Activated gamma-delta T cell treated with Interleukin-2 at 50 U/mL for 16 hours (primary cell): ENCODE results near the gene UTF1.
"Not testable (repeated sequence)": the region's sequence is repeated elsewhere in the genome, so short reads cannot be mapped to it uniquely, and the experiment has no call there.

Experiments
- DNase-seq: peaks from one replicate; pipeline ENCODE4 v3.0.0-alpha.2; 2020

Gene UTF1

DNA sequence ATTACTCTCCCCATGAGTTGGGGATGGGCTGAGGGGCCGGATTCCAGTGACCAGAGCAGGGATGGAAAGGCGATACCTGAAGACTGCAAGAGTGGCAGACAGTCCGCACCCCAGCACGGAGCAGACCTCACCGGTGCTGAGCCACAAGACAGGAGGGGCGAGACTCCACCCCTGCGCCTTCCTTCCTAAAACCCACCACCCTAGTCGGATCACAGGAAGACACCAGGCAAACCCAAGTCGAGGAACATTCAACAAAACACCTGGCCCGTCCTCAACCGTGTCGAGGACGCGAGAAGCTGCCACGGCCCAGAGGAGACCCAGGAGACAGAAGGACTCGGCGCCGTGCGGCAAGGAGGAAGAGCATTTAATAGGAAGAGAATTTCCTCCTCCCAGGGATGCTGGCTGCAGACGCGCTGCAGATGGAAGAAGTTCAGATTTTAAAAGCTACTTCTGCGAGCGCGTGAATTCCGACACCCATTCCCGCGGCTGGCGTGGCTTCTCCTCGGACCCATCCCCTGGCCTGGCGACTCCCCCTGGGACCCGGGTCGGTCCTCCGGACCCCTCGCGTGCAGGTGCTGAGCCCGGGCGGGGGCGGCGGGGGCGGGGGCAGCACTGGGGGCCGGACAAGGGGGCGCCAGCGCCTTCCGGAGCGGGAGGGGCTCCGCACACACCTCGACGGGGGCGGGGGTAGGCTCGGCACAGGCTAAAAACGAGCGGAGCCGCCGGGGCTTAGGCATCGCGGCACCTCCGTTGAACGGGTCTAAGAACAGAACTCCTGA, 563 bp upstream of the UTF1 start:
- DNase-seq: no peak

DNA sequence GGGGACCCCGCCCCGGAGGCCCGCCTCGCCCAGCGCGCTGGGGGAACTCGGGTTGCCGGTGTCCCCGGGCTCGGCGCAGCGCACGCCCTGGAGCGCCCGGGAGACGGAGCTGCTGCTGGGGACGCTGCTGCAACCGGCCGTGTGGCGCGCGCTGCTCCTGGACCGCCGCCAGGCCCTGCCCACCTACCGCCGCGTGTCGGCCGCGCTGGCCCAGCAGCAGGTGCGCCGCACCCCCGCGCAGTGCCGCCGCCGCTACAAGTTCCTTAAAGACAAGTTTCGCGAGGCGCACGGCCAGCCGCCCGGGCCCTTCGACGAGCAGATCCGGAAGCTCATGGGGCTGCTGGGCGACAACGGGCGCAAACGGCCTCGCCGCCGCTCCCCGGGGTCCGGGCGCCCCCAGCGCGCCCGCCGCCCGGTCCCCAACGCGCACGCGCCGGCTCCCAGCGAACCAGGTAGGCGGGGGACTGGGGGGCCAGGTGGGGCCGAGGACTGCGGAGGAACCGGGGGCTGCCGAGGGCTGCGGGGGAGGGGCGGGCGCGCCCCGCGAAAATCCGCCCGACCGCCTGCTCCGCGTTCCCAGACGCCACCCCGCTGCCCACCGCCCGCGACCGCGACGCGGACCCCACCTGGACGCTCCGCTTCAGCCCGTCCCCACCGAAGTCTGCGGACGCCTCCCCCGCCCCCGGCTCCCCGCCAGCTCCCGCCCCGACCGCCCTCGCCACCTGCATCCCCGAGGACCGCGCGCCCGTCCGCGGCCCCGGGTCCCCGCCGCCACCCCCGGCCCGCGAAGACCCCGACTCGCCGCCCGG, 574 bp downstream of the UTF1 start:
- no peak for DNase-seq

DNA sequence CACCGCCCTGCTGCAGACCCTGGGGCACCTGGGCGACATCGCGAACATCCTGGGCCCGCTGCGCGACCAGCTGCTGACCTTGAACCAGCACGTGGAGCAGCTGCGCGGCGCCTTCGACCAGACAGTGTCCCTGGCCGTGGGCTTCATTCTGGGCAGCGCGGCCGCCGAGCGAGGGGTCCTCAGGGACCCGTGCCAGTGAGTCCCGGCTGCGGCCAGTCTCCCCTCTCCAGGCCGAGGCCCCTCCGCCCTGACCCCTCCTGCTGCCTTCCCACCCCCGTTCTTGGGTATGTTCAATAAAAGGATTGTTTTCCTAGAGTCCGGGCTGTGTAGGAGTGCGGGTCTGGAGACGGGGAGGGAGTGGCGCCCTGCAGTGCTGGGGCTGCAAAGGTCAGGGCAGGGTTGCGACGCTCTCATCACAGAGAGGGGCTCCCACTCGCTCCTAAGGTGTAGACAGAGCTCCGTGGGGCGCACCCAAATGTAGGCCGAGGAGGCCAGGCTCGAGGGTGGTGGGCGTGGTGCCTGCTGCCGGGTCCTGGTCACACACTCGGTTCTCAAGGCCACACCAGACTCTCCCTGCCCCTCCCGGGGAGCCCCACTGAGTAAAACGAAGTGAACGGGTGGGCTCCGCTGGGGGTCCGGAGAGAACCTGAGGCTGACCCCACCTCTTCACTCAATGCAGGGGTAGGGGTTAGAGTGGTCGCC, 1.4 kb downstream of the UTF1 start:
- no peak for DNase-seq

DNA sequence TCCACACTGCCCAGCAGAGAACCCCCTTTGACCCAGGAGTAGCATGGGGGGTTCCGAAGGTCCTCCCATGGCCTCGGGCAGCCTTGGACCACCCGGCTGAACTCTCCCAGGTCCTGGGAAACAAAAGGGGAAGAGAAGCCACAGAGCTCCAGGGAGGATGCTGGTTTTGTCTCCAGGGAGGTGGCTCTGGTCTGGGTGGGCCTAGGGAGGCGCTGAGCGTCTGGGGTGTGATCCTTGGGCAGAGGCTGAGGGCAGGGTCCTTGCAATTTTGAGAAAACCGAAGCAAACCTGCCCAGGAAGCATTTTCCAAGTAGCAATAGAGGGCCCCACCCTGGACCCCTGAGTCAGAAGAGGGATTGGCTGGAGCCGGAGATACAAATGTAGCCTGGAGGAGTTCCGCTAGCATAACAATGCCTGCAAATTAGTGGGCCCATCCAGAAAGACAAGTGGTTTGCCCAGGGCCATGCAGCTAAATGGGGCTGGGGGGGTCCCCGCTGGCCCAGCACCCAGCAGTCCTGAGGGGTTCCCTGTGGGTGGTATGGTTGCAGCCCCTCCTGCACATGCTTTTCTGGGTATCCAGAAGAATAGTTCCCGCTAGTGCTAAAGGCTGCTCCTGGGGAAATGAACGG, 2.0 kb downstream of the UTF1 start:
- no peak for DNase-seq

DNA sequence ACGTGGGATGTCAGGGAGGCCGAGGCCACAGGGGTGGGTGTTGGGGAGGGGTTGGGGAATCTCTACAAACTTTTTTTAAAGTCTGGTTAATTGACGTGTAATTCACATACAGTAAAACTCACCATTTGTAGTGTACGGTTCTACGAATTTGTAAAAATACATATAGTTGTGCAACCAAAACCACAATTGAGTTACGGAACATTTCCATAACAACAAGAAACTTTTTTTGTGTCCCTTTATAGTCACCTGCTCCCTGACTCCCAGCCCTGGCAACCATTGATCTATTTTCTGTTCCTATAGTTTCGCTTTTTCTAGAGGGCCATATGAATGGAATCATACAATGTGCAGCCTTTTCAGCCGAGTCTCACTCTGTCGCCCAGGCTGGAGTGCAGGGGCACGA, 4.8 kb downstream of the UTF1 start:
- DNase-seq: not testable (repeated sequence)

DNA sequence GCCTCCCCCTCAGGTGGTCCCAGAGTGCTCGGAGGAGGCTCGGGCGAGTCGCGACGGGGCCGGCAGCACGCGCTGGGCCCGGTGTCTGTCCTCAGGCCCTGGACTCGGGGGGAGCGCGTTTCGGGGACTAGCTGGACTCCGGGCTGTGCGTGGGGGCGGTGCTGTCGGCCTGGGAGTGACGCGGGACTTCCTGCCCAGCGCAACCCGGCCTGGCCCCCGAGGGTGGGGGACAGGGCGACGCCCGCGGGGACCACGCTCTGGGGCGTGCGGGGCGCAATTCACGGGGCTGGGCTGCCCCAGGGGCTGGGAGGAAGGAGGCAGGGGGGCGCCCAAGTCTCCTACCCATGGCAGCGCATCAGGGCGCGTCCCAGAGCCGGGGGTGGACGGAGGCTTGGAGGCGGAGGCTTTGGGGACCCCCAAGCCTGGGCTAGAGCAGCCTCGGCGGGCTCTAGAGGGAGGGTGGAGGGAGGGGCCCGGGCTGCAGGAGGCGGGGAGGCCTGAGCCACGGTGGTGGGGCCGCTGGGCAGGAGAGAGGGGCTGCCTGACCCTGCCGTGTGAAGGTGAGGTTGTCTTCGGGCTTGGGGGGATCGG, 5.3 kb downstream of the UTF1 start:
- DNase-seq: no peak

DNA sequence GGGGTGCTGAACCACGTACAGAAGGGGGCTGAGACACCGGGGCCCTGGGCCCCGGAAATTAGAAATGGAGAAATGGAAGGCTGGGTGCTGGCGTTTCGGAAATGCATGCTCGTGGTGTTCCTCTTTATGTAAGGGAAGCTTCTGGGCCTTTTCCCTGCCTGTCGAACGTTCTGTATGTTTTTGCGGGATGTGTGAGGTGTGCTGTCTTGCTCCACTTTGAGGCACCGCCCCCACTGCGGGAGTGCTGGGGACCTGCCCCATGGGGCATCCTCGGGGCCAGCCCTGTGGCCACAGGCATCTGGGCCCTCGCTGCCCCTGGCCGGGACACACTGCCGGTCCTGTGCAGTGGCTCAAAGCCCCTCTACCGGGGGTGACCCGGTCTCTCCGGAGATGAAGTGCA, 5.9 kb downstream of the UTF1 start:
- DNase-seq: no peak

DNA sequence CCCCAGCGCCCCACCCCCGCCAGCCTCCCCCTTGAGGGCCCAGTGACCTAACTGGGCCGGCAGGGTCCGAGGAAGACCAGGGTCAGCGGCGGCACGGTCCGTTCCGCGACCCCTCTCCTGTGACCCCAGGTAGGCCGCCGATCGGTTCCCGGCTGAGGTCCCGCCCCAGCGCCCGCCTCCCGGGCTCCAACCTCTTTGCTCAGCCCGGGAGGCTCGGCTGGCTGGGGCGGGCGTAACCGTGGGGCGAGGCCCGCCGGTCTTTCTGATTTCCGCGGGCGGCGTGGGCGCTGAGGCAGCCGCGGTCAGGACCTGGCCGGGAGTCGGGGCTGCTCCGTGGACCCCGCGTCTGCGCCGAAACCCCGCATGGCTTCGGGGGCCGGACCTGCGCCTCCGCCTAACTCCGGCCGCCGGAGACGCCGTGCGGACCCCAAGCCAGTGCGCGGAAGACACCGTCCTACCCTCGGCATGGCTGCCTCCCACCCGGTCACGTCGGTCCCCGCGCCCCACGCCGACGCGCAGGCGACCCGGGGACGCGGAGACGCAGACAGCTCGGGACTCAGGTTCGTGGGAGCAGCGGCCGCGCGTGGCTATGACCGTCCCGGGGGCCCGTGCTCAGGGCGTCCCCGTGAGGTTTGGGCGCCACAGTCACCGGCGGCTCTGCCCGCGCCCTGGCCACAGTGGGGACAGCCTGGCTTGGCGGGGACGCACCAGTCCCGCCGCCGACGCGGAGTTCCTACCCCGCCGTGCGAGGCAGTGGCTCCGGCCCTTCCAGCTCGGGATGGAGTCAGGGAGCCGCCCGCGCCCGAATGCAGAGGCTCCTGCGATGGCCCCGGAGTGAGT, 6.6 kb downstream of the UTF1 start:
- DNase-seq: no peak

DNA sequence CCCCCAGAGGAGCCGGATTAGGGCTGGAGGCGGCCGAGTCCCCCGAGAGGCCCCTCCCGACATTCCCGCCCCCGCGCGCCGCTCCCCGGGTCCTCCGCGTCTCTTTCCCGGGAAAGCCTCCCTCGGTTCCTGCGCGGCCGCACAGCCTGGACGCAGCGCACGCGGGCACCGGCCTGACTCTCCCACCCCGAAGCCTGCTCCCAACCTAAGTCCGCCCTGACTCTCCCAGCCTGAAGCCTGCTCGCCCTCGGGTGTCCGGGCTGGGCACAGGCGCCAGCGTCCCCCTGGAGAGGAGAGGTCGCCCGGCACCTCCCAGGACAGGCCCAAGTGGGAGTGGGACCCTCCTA, 7.2 kb downstream of the UTF1 start:
- no peak for DNase-seq

DNA sequence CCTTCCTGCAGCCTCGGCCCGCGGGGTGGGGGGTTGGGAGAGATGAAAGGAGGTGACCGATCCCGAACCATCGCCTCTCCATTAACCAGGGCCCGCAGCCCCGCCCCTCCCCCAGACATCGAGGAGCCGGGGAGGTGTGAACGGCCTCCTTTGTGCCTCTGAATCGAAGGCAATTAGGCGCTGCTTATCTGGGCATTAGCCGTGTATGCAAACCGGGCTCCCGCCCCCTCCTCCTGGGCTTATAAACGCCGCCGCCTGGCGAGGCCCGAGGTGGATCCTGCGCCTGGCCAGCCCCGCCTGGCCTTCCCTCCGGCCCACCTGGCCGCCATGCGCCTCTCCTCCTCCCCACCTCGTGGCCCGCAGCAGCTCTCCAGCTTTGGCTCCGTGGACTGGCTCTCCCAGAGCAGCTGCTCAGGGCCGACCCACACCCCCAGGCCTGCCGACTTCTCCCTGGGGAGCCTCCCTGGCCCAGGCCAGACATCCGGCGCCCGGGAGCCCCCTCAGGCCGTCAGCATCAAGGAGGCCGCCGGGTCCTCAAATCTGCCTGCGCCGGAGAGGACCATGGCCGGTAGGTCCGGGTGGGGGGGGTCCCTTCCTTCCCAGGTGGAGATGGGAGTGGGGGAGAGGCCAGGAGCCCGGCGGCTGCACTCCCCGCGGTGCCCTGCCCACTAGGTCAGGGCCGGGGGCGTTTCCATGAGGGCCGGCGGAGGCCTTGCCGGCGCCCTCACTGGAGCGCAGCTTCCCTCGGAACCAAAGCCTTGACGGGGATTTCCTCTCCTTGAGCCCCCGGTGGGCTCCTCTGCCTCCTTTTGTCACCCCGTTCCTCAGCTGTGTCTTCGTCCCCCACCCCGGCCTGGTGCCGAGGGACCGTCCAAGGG, 7.8 kb downstream of the UTF1 start, which contains the start of gene VENTX:
TSS of gene VENTX (plus strand) at position 268 of the 878 bp plus-strand sequence. CDS start at position 328, 60 bp downstream.
- no peak for DNase-seq

DNA sequence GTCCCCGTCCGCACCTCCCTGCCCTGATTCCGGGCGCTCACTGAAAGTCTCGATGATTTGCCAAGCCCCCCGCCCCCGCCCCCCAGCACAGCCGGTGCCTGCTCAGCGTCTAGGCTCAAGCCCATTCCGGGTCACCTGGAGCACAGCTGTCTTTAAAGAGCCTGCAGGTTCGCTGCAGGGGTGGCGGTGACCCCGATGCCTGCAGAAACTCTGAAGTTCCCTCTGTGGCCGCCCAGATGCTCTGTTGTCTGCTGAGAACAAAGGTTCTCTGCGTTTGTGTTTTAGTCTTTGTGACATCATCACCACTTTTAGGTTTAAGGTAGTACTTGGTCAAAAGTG, 8.4 kb downstream of the UTF1 start:
- no peak for DNase-seq

DNA sequence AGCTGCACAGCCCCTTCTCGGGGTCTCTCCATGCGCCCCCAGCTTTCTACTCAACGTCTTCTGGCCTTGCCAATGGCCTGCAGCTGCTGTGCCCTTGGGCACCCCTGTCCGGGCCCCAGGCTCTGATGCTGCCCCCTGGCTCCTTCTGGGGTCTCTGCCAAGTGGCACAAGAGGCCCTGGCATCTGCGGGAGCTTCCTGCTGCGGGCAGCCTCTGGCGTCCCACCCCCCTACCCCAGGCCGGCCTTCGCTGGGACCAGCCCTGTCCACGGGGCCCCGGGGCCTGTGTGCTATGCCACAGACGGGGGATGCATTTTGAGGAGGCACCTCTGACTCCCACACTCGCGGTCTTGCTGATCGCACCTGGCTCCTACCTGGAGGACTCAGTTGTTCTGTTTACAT, 10.0 kb downstream of the UTF1 start:
- no peak for DNase-seq

DNA sequence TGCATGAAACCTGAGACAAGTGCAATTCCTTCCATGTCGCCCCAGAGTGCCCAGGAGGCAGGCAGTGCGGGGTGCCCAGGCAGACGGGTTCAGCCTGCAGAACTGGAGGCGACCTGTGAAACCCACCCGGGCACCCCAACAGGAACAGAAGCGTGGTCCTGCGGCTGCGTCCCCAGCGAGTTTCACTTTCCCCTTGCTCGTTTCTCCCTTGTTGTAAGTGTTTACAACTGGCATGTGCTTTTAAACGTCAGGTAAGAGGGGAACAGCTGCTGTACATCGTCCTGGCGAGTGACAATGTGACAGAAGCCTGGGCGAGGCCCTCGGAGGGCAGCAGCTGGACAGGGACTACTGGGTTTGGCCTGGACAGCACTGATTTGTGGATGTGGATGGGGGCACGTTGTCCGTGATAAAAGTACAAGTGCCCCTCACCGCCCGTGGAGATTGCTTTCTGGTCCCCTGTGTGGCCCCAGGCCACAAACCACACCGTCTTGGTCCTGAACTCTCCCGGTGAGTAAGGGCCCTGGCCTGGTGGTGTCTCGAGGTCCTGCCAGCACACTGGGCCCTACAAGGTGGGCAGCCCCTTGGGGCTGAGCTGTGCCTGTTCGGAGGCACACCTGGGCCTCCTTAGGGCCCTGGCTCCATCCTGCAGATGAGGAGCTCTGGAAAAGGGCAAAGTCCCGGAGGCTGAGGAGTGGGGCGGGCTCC, 11.6 kb downstream of the UTF1 start:
- DNase-seq: no peak

DNA sequence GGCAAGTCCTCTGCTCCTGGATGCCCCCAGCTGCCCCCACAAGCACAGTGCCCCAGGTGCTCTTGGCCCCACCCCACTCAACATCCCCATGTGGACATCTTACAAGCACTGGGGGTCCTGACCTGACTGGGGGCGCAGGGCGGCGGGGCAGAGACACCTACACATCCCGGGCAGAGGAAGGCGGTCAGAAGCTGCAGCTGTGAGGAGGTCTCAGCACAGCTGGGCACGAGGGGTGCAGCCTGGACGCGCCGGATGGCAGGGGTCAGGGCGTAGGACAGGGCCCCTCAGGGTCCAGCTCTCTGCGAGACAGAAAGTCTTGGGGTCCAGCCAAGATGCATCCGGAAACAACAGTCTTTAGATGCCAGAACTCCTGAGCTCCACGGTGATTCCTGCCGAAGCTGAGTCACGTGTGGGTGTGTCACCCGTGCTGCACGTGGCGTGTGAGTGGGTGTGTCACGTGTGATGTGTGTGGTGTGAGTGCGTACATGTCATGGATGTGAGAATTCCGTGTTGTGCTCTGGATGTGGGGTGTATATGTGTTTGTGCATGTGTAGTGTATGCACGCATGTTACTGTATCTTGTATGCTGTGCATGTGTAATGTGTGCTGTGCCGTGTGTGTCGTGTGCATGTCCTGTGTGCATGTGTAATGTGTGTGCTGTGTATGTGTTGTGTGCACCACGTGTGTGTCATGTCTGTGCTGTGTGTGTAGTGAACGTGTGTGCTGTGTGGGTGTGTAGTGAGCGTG, 12.8 kb downstream of the UTF1 start:
- no peak for DNase-seq

DNA sequence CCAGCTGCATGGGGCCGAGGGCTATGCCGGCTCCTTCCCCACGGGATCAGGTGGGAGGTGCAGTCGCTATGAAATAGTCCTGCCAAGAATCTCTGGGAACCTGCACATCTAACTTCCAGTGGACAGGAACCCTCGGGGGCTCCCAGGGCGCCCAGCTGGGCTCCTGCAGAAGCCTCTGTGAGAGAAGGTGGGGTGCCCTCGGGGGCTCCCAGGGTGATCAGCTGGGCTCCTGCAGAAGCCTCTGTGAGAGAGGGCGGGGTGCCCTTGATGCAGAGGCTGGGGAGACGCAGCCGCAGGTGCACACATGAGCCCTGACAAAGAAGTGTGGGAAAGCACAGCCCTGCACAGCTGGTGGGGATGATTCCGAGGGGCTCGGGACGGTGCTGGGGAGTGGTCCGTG, 13.6 kb downstream of the UTF1 start:
- DNase-seq: no peak

DNA sequence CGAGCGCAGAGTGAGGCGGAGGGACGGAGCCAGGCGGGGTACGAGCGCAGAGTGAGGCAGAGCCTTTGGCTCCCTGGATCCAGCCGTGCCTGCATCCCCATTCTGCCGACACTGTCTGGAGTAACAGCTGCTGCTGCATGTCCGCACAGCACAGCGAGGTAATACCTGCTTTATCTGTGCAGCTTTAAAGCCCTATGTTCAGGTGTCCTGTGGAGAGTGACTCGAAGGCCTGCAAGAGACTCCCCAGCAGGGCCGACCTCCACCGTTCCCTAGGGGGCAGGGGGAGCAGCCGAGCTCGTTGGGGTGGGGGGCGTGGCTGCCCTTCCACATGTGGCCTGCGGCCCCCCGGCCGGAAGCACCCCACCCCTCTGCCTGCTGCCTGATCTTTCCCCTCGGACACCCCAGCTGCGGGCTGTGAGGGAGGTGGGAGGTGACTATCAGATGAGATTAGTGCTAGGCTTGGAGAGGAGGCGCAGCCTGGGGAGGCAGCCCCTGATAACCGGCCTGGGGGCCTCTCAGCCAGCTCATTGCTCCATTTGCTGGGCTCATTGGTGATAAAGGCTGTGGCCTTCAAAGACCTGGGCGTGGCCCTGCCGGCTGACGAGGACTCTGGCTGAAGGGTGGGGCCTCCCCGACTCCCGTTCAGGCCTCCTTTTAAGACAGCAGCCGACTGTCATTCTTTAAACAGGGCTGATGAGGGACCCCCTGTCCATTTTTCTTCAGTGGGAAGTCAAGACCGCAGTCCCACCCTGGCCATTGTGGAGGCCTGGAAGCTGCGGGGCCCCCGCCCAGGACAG, 15.6 kb downstream of the UTF1 start:
- no peak for DNase-seq

DNA sequence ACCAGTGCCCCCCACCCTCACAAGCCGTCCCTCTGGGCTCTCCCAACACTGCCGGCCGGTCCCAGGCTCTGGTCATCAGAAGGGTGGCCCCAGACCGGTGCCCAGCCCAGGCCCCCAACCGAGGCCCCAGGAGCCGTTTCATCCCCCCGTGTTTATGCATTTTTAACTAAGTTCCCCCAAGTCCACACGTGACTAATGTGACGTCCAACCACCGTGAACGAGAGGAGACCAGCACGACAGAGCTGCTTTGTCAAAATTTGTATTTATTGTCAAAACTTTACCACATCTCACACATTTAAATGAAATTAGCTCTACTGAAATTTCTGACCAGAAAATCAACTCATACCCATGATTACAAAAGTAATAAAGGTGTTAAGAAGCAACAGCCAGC, 16.2 kb downstream of the UTF1 start:
- no peak for DNase-seq

DNA sequence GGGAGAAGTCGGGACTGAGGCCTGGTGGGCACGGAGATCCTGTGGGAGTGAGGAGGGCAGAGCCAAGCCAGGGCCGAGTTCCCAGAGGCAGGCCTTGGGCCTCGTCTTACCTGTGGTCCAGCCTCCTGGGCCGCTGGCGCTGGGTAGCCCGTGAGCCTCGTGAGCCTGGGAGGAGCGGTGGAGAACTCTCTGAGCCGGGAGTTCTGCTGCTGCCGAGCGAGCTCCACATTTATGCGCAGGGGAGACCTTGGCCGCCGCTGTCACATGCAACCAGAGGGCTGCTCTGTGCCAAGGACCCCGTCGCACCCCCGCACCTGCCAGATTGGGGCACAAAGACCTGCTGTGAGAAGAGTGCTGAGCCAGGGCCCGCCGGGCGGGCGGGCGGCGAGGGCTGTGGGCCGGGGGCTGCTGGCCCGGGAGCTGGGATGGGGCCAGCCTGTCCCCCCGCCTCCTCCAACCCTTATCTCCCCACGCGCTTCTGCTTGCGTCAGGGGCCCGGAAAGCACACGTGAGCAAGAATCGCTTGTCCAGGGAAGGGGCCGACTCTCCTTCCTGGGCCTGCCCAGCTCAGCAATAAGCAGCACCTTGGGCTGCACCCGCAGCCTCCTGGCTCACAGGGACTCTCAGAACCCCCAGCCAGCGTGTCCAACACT, 17.8 kb downstream of the UTF1 start:
- DNase-seq: no peak
